SK-N-SH (cell line): Measurements from ENCODE around the gene KCNJ5. TPM values are rescaled to one million over a fixed set of nuclear protein-coding genes. Genes with fewer than 3 reads are reported as not detected.

ENCODE experiments used
- CTCF ChIA-PET: fragments of 300-600, 350-600 bp; formaldehyde crosslinking; extraction: SDS; loops from one replicate; lab custom pipeline; 2021; lab: Yijun Ruan, JAX
- POLR2A ChIA-PET: fragments of 350-600 bp; sonication (Branson Sonifier 250); formaldehyde crosslinking; extraction: SDS; loops from one replicate; lab custom pipeline; 2020; ENCODE audit warnings: antibody characterized with exemption, inconsistent platforms; lab: Yijun Ruan, JAX
- DNase-seq: peaks from one replicate; pipeline ENCODE4 v3.0.0; 2012
- H2AFZ ChIP-seq: fragments of 200-600 bp; sonication (generic); 2 replicates; pipeline ENCODE4 v1.8.1; 2016; ENCODE audit warnings: antibody characterized with exemption, mild to moderate bottlenecking, low read depth
- H3F3A ChIP-seq: fragments of 200-600 bp; sonication (generic); replicated peaks from 2 replicates; pipeline ENCODE3; 2016; ENCODE audit warnings: antibody characterized with exemption, mild to moderate bottlenecking; ENCODE audit not compliant: insufficient read depth
- H3K27ac ChIP-seq, 2 experiments: fragments of 200-500 bp in 1 of 2; fragments of 200-600 bp in 1 of 2; sonication (Bioruptor generic) in 1 of 2; sonication (generic), shearing (Covaris generic) in 1 of 2; 2 replicates each; pipeline versions ENCODE4 v1.5.1 to v1.6.1; 2014 to 2016; ENCODE audit warnings: low read depth in 2 of 2, inconsistent platforms in 1 of 2, low read length in 1 of 2, mild to moderate bottlenecking in 1 of 2, mixed read lengths in 1 of 2
- H3K27me3 ChIP-seq: fragments of 200-600 bp; sonication (generic), shearing (Covaris generic); 2 replicates; pipeline ENCODE4 v1.6.1; 2016; ENCODE audit warnings: mixed run types; ENCODE audit not compliant: insufficient read depth
- H3K36me3 ChIP-seq, 2 experiments: fragments of 200-500 bp in 1 of 2; fragments of 200-600 bp in 1 of 2; sonication (Bioruptor generic) in 1 of 2; sonication (generic) in 1 of 2; replicated peaks in 1 of 2; 2 replicates each; pipeline versions ENCODE3 to v1.5.1; 2014 to 2016; ENCODE audit warnings: low read length in 1 of 2, mild to moderate bottlenecking in 1 of 2; ENCODE audit not compliant: insufficient read depth in 2 of 2, control insufficient read depth in 1 of 2
- H3K4me1 ChIP-seq, 2 experiments: fragments of 200-500 bp in 1 of 2; fragments of 200-600 bp in 1 of 2; sonication (Bioruptor generic) in 1 of 2; sonication (generic), shearing (Covaris generic) in 1 of 2; 2 replicates each; pipeline versions ENCODE4 v1.5.1 to v1.6.1; 2014 to 2016; ENCODE audit warnings: low read depth in 1 of 2, low read length in 1 of 2, mixed run types in 1 of 2; ENCODE audit not compliant: insufficient read depth in 2 of 2, control insufficient read depth in 1 of 2
- H3K4me2 ChIP-seq: fragments of 200-600 bp; sonication (generic), shearing (Covaris generic); 2 replicates; pipeline ENCODE4 v1.6.1; 2017; ENCODE audit warnings: mixed run types
- H3K4me3 ChIP-seq, 2 experiments: fragments of 200-500 bp in 1 of 2; fragments of 200-600 bp in 1 of 2; sonication (Bioruptor generic) in 1 of 2; sonication (generic), shearing (Covaris generic) in 1 of 2; 2 replicates each; pipeline versions ENCODE4 v1.5.1 to v1.8.1; 2014 to 2016; ENCODE audit warnings: low read depth in 2 of 2, inconsistent platforms in 1 of 2, low read length in 1 of 2, mild to moderate bottlenecking in 1 of 2, mixed read lengths in 1 of 2, moderate library complexity in 1 of 2
- H3K79me2 ChIP-seq: fragments of 200-600 bp; sonication (generic); 2 replicates; pipeline ENCODE4 v1.8.1; 2017; ENCODE audit warnings: mild to moderate bottlenecking; ENCODE audit not compliant: insufficient read depth
- H3K9ac ChIP-seq: fragments of 200-600 bp; sonication (generic); 2 replicates; pipeline ENCODE4 v1.6.1; 2017; ENCODE audit warnings: mixed run types
- H3K9me2 ChIP-seq: fragments of 200-600 bp; sonication (generic); 2 replicates; pipeline ENCODE4 v1.6.1; 2017; ENCODE audit warnings: mixed run types
- H3K9me3 ChIP-seq: fragments of 200-600 bp; sonication (generic); 2 replicates; pipeline ENCODE4 v1.6.1; 2017; ENCODE audit warnings: mixed run types, mild to moderate bottlenecking, moderate library complexity
- H4K20me1 ChIP-seq: fragments of 200-600 bp; sonication (generic); 2 replicates; pipeline ENCODE4 v1.6.1; 2017; ENCODE audit warnings: mild to moderate bottlenecking, mixed run types; ENCODE audit not compliant: insufficient read depth
- EP300 ChIP-seq, 2 experiments: IDR thresholded peaks; 2 replicates each; pipeline versions ENCODE4 v1.4.0 to v1.6.1; 2012; ENCODE audit warnings: borderline replicate concordance in 1 of 2, low read depth in 1 of 2, low read length in 1 of 2
- EZH2phosphoT487 ChIP-seq: fragments of 200-600 bp; sonication (generic); IDR thresholded peaks from 2 replicates; pipeline ENCODE4 v1.6.1; 2017; ENCODE audit warnings: low read depth, mixed run types, mild to moderate bottlenecking, antibody characterized with exemption, moderate library complexity, borderline replicate concordance
- FOSL2 ChIP-seq: IDR thresholded peaks from 2 replicates; pipeline ENCODE4 v1.4.0; 2012; ENCODE audit warnings: low read depth, mild to moderate bottlenecking, moderate library complexity, borderline replicate concordance
- GABPA ChIP-seq: IDR thresholded peaks from 2 replicates; pipeline ENCODE4 v1.4.0; 2012; ENCODE audit warnings: low read depth, mild to moderate bottlenecking
- GATA2 ChIP-seq: sonication (generic); formaldehyde crosslinking; IDR thresholded peaks from 2 replicates; pipeline ENCODE4 v1.5.0; 2020; ENCODE audit warnings: mild to moderate bottlenecking, missing genetic modification reagents
- MXI1 ChIP-seq: IDR thresholded peaks from 2 replicates; pipeline ENCODE4 v1.6.1; 2012; ENCODE audit warnings: mild to moderate bottlenecking, low read depth, low read length, improper control_type of control experiment
- NFIC ChIP-seq: IDR thresholded peaks from 2 replicates; pipeline ENCODE4 v1.4.0; 2012; ENCODE audit warnings: borderline replicate concordance
- NRF1 ChIP-seq: IDR thresholded peaks from 2 replicates; pipeline ENCODE4 v1.6.1; 2012; ENCODE audit warnings: low read depth, mild to moderate bottlenecking, low read length
- POLR2AphosphoS5 ChIP-seq: IDR thresholded peaks from 2 replicates; pipeline ENCODE4 v1.6.1; 2012; ENCODE audit warnings: low read depth, low read length
- RFX5 ChIP-seq: IDR thresholded peaks from 2 replicates; pipeline ENCODE4 v1.6.1; 2012; ENCODE audit warnings: mild to moderate bottlenecking, improper control_type of control experiment, low read length
- SIN3A ChIP-seq: IDR thresholded peaks from 2 replicates; pipeline ENCODE4 v1.6.1; 2012; ENCODE audit warnings: low read depth, mild to moderate bottlenecking, low read length, moderate library complexity, borderline replicate concordance
- YY1 ChIP-seq: IDR thresholded peaks from 2 replicates; pipeline ENCODE4 v1.4.0; 2012; ENCODE audit warnings: low read depth, mild to moderate bottlenecking
- WGBS: methylation state at CpG from one replicate; pipeline ENCODE4 v1.1.6; 2017; ENCODE audit warnings: low lambda C conversion rate; 5-methylcytosine and 5-hydroxymethylcytosine counted together
- polyA plus RNA-seq, 3 experiments: library from polyadenylated mRNA; depleted of rRNA; stranded (reverse); fragments of >200 nt; gene quantifications; 2 replicates each; pipeline ENCODE4 v1.2.3, GENCODE V29; 2012
- TF ChIP-seq, protein P1 (sequence below): IDR thresholded peaks from 2 replicates; pipeline ENCODE4 v1.6.1; 2012; ENCODE audit warnings: mild to moderate bottlenecking, low read depth, low read length, moderate library complexity
- TF ChIP-seq, protein P2 (sequence below): fragments of 150-350 bp; IDR thresholded peaks from 2 replicates; pipeline ENCODE4 v1.6.1; 2017; ENCODE audit warnings: antibody characterized with exemption, low read length, low read depth, borderline replicate concordance
- TF ChIP-seq, protein P3 (sequence below): IDR thresholded peaks from 2 replicates; pipeline ENCODE4; 2012

Gene KCNJ5
- polyA plus RNA-seq, 1 of the 3 experiments (the other 2 are of a cell fraction) = 0.03 TPM

DNA sequence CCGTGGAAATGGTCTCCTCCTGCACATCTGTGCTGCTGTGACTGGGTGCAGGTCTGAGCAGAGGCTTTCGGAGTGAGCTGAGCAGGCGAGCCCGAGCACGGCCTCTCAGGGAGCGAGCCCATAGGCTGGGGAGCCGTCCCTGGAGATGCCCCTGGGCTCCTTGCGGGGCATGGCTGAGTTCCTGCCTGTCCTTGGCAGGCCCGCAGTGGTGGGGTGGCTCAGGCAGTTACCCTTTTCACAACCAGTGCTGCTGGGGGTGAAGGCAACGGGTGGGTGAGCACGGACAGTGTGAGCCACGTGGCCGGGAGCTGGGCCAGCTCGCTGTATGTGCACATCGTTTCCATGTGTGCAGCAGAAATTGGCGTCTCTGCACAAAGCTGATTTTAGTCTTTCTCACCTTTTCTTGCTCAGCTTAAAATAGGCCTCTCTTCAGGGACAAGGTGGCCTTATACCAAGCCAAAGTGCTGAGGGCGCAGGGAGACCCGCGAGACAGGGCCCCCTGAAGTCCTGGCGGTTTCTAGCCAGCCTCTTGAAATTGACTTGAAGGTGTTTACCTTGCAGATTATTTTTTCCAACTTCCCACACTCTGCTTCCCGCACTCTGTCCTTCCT, 51.8 kb downstream of the KCNJ5 start, which contains the start of gene TP53AIP1 (continued):
- no peak for TF ChIP-seq POLR2AphosphoS5

DNA sequence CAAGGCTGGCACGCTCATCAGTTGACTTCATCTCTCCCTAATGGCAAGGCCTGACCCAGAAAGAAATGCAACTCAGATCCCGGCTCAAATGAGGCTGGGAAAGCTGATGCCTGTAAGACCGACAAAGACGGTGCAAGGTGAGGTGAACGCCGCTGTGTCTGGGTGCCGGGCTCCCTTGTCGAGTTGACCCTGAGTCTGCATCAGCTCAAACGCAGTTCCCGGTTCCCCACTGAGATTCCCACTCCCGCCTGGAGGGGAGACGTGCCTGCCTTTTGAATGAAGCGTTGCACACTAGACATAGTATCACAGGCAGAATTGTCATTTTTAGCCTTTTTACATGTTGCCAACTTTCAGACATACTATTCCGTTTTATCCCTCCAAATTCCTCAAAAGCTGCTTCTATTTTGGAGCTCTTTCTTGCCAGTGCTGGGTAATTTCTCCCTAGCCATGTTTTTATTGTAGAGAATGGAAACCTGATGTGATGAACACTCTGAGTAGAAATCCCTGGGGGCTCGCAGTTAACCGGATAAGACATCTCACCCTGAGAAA, 52.3 kb downstream of the KCNJ5 start:
- 81% methylated on average over 16 of the region's 16 CpGs for whole genome bisulfite sequencing
- ChIA-PET POLR2A (no interaction called here), CTCF (interaction anchor here (0.6 to 34.0 kb wide), 4 partner anchors 13 to 63 kb away, joined by 3 to 872 read pairs (median 59); partner anchors contain the start of gene KCNJ5)
- Histone ChIP-seq H2AFZ (no peak overlapping the region), H3K27me3 (no peaks in the 10 kb centered on the region), H3K36me3 (no peaks in the 10 kb centered on the region), H3K9me2 (no peaks in the 10 kb centered on the region), H3K9me3 (no peaks in the 10 kb centered on the region), H3F3A (no peaks in the 10 kb centered on the region), H3K79me2 (no peaks in the 10 kb centered on the region), H3K27ac (no peak overlapping the region), H3K4me3 (no peak overlapping the region), H3K9ac (no peak overlapping the region), H4K20me1 (no peaks in the 10 kb centered on the region), H3K4me1 (no peaks in the 10 kb centered on the region), H3K4me2 (no peak overlapping the region)
- TF ChIP-seq MXI1 = no peak
- TF ChIP-seq, protein P1, sequence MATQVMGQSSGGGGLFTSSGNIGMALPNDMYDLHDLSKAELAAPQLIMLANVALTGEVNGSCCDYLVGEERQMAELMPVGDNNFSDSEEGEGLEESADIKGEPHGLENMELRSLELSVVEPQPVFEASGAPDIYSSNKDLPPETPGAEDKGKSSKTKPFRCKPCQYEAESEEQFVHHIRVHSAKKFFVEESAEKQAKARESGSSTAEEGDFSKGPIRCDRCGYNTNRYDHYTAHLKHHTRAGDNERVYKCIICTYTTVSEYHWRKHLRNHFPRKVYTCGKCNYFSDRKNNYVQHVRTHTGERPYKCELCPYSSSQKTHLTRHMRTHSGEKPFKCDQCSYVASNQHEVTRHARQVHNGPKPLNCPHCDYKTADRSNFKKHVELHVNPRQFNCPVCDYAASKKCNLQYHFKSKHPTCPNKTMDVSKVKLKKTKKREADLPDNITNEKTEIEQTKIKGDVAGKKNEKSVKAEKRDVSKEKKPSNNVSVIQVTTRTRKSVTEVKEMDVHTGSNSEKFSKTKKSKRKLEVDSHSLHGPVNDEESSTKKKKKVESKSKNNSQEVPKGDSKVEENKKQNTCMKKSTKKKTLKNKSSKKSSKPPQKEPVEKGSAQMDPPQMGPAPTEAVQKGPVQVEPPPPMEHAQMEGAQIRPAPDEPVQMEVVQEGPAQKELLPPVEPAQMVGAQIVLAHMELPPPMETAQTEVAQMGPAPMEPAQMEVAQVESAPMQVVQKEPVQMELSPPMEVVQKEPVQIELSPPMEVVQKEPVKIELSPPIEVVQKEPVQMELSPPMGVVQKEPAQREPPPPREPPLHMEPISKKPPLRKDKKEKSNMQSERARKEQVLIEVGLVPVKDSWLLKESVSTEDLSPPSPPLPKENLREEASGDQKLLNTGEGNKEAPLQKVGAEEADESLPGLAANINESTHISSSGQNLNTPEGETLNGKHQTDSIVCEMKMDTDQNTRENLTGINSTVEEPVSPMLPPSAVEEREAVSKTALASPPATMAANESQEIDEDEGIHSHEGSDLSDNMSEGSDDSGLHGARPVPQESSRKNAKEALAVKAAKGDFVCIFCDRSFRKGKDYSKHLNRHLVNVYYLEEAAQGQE = no peak
- TF ChIP-seq FOSL2 = no peak
- no peak for TF ChIP-seq GATA2 (CRISPR knock-in tag)
- no peak for TF ChIP-seq GABPA
- TF ChIP-seq NFIC = no peak
- TF ChIP-seq EP300 (IDR thresholded peaks at IDR 0.05; ENCODE audit: borderline replicate concordance in 1 of 2, low read depth in 1 of 2, low read length in 1 of 2) = no peak
- DNase-seq = no peak

DNA sequence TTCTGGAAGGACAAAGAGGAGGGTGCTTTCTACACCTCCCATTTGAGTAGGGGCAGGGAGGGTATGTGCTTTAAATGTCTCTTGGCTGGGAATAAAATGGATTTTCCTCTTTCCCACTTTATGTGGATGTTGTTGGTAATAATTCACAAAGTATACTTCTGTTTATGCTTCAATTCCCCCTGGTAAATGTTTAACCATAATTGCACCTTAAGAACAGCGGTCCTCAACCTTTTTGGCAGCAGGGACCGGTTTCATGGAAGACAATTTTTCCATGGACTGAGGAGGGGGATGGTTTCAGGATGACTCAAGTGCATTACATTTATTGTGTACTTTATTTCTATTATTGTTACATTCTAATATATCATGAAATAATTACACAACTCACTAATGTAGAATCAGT, 55.5 kb downstream of the KCNJ5 start:
- ChIA-PET POLR2A (no interaction called here), CTCF (interaction anchor here (1.0 to 34.0 kb wide), 3 partner anchors 10 to 57 kb away, joined by 3 to 872 read pairs (median 113); partner anchors contain the start of gene KCNJ5)
- no peak for TF ChIP-seq EZH2phosphoT487
- TF ChIP-seq GATA2 (CRISPR knock-in tag) = no peak
- TF ChIP-seq, protein P2, sequence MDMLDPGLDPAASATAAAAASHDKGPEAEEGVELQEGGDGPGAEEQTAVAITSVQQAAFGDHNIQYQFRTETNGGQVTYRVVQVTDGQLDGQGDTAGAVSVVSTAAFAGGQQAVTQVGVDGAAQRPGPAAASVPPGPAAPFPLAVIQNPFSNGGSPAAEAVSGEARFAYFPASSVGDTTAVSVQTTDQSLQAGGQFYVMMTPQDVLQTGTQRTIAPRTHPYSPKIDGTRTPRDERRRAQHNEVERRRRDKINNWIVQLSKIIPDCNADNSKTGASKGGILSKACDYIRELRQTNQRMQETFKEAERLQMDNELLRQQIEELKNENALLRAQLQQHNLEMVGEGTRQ = no peak
- no peak for TF ChIP-seq NRF1
- TF ChIP-seq RFX5 = no peak
- TF ChIP-seq, protein P3, sequence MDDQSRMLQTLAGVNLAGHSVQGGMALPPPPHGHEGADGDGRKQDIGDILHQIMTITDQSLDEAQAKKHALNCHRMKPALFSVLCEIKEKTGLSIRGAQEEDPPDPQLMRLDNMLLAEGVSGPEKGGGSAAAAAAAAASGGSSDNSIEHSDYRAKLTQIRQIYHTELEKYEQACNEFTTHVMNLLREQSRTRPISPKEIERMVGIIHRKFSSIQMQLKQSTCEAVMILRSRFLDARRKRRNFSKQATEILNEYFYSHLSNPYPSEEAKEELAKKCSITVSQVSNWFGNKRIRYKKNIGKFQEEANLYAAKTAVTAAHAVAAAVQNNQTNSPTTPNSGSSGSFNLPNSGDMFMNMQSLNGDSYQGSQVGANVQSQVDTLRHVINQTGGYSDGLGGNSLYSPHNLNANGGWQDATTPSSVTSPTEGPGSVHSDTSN = no peak
- no peak for TF ChIP-seq EP300 (IDR thresholded peaks at IDR 0.05; ENCODE audit: borderline replicate concordance in 1 of 2, low read depth in 1 of 2, low read length in 1 of 2)
- TF ChIP-seq SIN3A = no peak
- no peak for TF ChIP-seq YY1
- no peak for DNase-seq
- Histone ChIP-seq H3K9me3 (no peaks in the 10 kb centered on the region), H3K9ac (no peak overlapping the region), H3F3A (no peaks in the 10 kb centered on the region), H3K4me3 (no peak overlapping the region), H3K27me3 (no peaks in the 10 kb centered on the region), H2AFZ (no peak overlapping the region), H4K20me1 (no peaks in the 10 kb centered on the region), H3K27ac (no peak overlapping the region), H3K4me2 (no peak overlapping the region), H3K36me3 (no peaks in the 10 kb centered on the region), H3K79me2 (no peaks in the 10 kb centered on the region), H3K9me2 (no peaks in the 10 kb centered on the region), H3K4me1 (no peaks in the 10 kb centered on the region)
- WGBS = 88% methylated on average over 2 of the region's 2 CpGs
